GM19239 (cell line): ENCODE measurements around the gene DENND4B.
"Not testable (repeated sequence)": the region's sequence is repeated elsewhere in the genome, so short reads cannot be mapped to it uniquely, and the experiment has no call there.

Source experiments
- DNase-seq: peaks from one replicate; pipeline ENCODE4 v3.0.0; 2011; ENCODE audit warnings: low spot score; ENCODE audit not compliant: insufficient read length
- FAIRE-seq: peaks from 2 replicates; lab custom pipeline; 2011; peaks lifted over from hg19 to GRCh38; lab: Jason Lieb, UNC

DENND4B gene

DNA sequence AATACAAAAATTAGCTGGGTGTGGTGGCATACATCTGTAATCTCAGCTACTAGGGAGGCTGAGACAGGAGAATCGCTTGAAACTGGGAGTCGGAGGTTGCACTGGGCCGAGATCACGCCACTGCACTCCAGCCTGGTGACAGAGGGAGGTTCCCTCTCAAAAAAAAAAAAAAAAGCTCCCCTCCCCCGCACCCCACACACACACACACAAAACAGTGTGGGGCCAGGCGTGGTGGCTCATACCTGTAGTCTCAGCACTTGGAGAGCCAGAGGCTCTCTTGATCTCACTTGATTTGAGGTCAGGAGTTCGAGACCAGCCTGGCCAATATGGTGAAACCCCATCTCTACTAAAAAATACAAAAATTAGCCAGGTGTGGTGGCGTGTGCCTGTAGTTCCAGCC lies 40.6 kb downstream of the DENND4B start:
- not testable (repeated sequence) for DNase-seq, FAIRE-seq

DNA sequence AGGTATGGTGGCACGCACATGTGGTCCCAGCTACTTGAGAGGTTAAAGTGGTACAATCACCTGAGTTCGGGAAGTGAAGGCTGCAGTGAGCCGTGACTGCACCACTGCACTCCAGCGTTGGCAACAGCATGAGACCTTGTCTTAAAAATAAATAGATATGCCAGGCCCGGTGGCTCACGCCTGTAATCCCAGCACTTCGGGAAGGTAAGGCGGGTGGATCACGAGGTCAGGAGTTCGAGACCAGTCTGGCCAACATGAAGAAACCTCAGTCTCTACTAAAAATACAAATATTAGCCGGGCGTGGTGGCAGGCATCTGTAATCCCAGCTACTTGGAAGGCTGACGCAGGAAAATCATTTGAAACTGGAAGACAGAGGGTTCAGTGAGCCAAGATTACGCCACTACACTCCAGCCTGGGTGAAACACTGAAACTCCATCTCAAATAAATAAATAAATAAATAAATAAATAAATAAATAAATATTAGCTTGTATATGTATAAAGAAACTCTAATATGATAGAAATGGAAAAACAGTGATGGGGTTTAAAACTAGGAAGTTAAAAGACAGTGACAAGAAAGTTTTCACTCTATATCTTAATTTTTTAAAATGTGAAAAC lies 42.6 kb downstream of the DENND4B start:
- FAIRE-seq (no peak), DNase-seq (no peak)

DNA sequence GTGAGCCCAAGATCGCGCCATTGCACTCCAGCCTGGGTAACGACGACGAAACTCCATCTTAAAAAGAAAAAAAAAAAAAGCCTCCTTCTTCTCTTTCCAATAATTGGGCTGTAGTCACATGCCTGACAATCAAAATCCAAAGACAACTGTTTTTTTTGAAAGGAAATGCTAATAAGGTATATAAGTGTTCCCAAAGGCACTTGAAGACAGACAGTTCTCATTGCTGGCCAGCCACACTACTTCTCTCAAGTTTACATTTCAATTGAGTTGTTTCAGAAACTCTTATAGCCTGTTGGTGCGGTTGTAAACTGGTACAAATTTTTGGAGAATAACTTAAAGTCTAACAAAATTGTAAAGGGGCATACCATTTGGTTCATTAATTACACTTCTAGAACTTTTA lies 47.0 kb downstream of the DENND4B start:
- DNase-seq (no peak), FAIRE-seq (no peak)

DNA sequence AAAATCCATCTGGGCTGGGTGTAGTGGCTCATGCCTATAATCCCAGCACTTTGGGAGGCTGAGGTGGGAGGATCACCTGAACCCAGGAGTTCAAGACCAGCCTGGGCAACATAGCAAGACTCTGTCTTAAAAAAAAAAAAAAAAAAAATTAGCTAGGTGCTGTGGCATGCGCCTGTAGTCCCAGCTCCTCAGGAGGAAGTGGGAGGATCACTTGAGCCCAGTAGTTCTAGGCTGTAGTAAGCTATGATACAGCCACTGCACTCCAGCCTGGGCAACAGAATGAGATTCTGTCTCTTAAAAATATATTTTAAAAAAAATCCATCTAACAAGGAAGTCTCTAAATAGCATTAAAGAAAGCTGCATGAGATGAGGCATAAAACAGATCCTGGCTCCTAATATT lies 50.7 kb downstream of the DENND4B start:
- not testable (repeated sequence) for DNase-seq, FAIRE-seq

DNA sequence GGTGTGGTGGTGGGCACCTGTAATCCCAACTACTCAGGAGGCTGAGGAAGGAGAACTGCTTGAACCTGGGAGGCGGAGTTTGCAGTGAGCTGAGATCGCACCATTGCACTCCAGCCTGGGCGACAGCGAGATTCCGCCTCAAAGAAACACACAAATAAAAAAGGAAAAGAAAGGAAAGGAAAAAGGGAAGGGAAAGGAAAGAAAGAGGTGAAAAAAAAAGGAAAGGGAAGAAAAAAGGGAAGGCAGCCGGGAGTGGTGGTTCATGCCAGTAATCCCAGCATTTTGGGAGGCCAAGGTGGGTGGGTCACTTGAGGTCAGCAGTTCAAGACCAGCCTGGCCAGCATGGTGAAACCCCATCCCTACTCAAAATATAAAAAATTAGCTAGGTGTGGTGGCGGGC lies 55.5 kb downstream of the DENND4B start:
- DNase-seq, FAIRE-seq: not testable (repeated sequence)

DNA sequence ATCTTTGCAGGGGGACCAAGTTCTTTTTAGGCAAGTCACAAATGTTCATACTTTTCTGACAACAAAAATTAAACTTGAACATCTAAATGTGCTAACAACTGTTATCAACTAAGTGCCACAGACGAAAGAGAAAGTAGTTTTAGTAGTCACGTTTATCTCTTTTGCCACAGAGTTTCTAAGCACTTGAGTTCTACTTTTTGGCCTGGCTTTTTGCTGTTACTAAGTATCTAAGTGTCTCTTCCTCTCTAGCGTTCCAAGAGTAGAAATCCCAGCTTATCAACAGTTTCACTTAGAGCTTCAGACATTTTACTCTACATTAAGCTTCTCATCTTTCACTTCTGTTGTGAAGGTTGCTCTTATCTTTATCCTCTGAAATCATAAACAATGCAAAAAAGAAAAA lies 58.0 kb downstream of the DENND4B start:
- DNase-seq, result peak; percentile 24
- FAIRE-seq, result peak; percentile 98

DNA sequence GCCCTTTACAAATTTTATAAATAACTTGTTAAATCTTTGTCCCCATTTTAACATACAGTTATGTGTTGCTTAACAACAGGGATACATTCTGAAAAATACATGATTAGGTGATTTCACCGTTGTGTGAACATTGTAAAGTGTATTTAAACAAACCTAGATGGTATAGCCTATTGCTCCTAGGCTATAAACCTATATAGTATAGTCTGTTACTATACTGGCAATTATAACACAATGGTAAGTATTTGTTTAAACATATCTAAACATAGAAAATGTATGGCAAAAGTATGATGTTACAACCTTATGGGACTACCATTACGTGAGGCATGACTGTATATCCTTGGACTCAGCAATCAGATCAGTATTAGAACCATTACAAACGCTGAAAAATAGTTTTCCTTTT lies 60.4 kb downstream of the DENND4B start:
- DNase-seq (no peak), FAIRE-seq (no peak)

DNA sequence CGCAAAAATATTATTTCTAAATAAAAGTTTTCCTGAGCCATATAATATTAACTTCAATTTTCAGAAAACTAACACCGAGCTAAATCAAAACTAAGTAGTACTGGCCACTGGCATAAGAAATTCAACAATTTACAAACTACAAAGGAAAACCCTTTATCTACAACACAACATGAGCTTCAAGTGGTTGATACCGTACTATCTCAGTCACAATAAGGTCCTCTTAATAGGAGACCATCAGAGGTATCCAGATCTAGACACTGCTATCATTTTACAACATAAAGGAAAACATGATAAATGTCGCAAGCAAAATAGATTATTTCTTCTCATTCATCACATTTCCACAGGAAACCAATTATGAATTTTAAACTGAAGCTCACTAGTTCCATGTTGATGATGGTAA lies 63.3 kb downstream of the DENND4B start:
- DNase-seq (no peak), FAIRE-seq (no peak)

DNA sequence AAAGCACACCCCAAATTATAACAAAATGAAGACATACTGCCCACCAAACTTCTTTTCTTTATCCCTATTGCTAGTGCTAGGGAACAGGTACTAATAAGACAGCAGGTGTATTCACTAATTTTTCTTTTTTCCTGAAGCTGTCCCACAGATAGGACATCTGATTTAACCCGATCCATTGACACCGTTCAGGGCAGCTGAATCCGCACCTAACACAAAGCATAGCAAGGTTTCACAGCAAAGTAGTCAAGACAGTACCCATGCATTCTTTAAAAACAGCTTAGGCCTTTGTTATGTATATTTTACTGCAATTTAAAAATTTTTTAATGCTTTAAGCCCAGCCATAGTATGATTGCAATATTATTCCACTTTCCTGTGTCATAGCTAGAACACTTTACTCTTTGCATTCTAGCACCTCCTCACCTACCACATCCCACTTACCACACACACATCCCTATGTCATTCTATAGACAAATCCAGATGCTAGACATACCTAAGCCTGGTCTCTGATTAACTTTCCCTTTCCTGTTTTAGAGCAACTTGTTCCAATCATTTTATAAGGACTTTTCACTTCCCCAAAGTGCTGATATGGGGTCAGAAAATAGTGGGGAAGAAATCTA lies 64.1 kb downstream of the DENND4B start:
- DNase-seq, result no peak
- no peak for FAIRE-seq

DNA sequence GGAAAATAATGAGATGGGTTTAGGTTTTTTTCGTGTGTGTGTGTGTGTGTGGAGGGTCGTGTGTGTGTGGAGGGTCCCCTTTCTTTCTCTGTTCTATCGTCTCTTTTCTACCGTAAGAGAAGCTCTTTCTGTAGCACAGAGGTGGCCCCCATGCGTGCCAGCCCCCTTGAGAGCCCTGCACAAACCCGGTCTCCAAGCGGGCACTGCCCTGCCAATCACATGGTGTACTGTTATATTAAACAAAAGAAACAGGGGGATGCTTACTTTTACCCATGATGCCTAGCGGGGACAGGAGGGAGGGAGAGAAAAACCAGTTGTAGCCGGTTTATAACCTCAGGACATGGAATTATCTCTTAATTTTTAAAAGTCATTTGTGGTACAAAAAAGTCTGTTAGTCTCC lies 64.8 kb downstream of the DENND4B start:
- no peak for DNase-seq
- no peak for FAIRE-seq

DNA sequence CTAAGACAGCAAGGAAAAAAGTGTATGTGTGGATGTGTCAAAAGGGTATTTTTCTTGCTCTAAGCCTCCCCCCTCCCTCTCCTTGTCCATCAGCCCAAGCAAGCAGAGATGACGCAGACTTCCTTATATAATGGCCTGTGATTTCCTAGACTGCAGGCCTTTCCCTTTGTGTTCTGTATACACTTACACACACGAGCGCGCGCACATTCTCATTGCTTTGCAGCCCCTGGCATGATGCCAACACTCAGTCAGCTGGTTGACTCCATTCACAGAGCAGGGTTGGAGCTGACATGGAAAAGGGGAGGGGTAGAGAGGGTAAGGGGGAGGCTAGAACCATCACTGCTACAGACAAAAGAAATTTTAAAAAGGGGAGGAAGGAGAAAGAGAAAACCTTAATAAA lies 65.6 kb downstream of the DENND4B start:
- DNase-seq (no peak), FAIRE-seq (no peak)

DNA sequence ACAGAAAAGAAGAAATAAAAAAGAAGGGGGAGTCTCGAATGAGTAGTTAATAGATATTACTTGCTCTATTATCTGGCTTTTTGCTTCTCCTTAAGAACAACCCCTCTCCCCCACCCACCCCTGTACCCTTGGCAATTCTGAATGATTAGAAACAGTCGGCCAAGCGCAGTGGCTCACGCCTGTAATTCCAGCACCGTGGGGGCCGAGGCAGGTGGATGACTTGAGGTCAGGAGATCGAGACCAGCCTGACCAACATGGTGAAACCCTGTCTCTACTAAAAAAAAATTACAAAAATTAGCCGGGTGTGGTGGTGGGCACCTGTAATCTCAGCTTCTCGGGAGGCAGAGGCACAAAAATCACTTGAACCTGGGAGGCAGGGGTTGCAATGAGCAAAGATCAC lies 66.5 kb downstream of the DENND4B start:
- no peak for DNase-seq
- no peak for FAIRE-seq
